HCT116 (cell line): Measurements from ENCODE around the gene CERS6. TPM values are rescaled to one million over a fixed set of nuclear protein-coding genes. Genes with fewer than 3 reads are reported as not detected.

ENCODE experiments used
- ATAC-seq: fragments of 200-7000 bp; cut with Tn5 transposase; 2 replicates; pipeline ENCODE4 v1.9.1; 2020; ENCODE audit warnings: mild to moderate bottlenecking, moderate library complexity
- BruUV-seq: library from RNA; stranded (reverse); fragments of 400-500 nt; replicated peaks from 2 replicates; lab custom pipeline; 2021; lab: Mats Ljungman, UMichigan
- CTCF ChIA-PET: fragments of 300-600 bp; sonication (Branson Sonifier 250); formaldehyde crosslinking; loops from one replicate; lab custom pipeline; 2021; ENCODE audit warnings: antibody characterized with exemption; lab: Charles Lee
- POLR2A ChIA-PET: fragments of 300-600, 350-600 bp; sonication (Branson Sonifier 250); formaldehyde crosslinking; loops from one replicate; lab custom pipeline; 2021; ENCODE audit warnings: antibody characterized with exemption; lab: Charles Lee
- RAD21 ChIA-PET, 2 experiments: fragments of 300-600 bp; sonication (Branson Sonifier 250); formaldehyde crosslinking; loops; one replicate each; lab custom pipeline; 2023; ENCODE audit warnings: low total read pairs in 2 of 2; ENCODE audit not compliant: uncharacterized antibody in 2 of 2, unreplicated experiment in 2 of 2, low non-redundant PET in 1 of 2; lab: Charles Lee
- DNase-seq: peaks from one replicate; pipeline ENCODE4 v3.0.0-alpha.2; 2010; ENCODE audit warnings: low read depth, low spot score
- H2AFZ ChIP-seq: fragments of 200-600 bp; shearing (Covaris generic), sonication (generic); 2 replicates; pipeline ENCODE4 v1.6.1; 2017; ENCODE audit warnings: low read depth, mixed run types, mixed read lengths, antibody characterized with exemption, low read length; ENCODE audit not compliant: poor library complexity, severe bottlenecking
- H3K27ac ChIP-seq: 2 replicates; pipeline ENCODE4 v1.5.1; 2012; ENCODE audit warnings: low read depth, low read length
- H3K27me3 ChIP-seq: fragments of 200-600 bp; sonication (generic); 2 replicates; pipeline ENCODE4 v1.6.1; 2016; ENCODE audit warnings: mixed run types, low read length, mixed read lengths; ENCODE audit not compliant: insufficient read depth
- H3K36me3 ChIP-seq, 2 experiments: fragments of 200-500 bp in 1 of 2; fragments of 200-600 bp in 1 of 2; sonication (Bioruptor generic) in 1 of 2; sonication (generic) in 1 of 2; 2 replicates each; pipeline versions ENCODE4 v1.5.1 to v1.6.1; 2014 to 2016; ENCODE audit warnings: low read length in 2 of 2, inconsistent platforms in 1 of 2, mixed read lengths in 1 of 2, mixed run types in 1 of 2; ENCODE audit not compliant: insufficient read depth in 2 of 2, control insufficient read depth in 1 of 2
- H3K4me1 ChIP-seq, 2 experiments: fragments of 200-600 bp in 1 of 2; sonication (generic) in 1 of 2; 2 replicates each; pipeline versions ENCODE4 v1.5.1 to v1.6.1; 2012 to 2017; ENCODE audit warnings: low read length in 2 of 2, inconsistent platforms in 1 of 2, mild to moderate bottlenecking in 1 of 2, mixed read lengths in 1 of 2, mixed run types in 1 of 2, moderate library complexity in 1 of 2; ENCODE audit not compliant: insufficient read depth in 2 of 2, control insufficient read depth in 1 of 2
- H3K4me2 ChIP-seq: fragments of 200-600 bp; sonication (generic); 2 replicates; pipeline ENCODE4 v1.6.1; 2017; ENCODE audit warnings: mixed run types, low read length, mixed read lengths
- H3K4me3 ChIP-seq, 2 experiments: fragments of 200-600 bp in 1 of 2; sonication (generic) in 1 of 2; replicated peaks in 1 of 2; 2 replicates each; pipeline ENCODE4 v1.5.1; 2011 to 2016; ENCODE audit warnings: low read length in 2 of 2, control low read depth in 1 of 2, low read depth in 1 of 2, mild to moderate bottlenecking in 1 of 2, mixed read lengths in 1 of 2, mixed run types in 1 of 2
- H3K79me2 ChIP-seq: fragments of 200-600 bp; sonication (generic); 2 replicates; pipeline ENCODE4 v1.6.1; 2017; ENCODE audit warnings: mild to moderate bottlenecking, mixed run types, low read length, moderate library complexity, mixed read lengths; ENCODE audit not compliant: insufficient read depth
- H3K9ac ChIP-seq: fragments of 200-600 bp; sonication (generic); 2 replicates; pipeline ENCODE4 v1.6.1; 2016; ENCODE audit warnings: low read length, mixed read lengths
- H3K9me2 ChIP-seq: fragments of 200-600 bp; sonication (generic), shearing (Covaris generic); 2 replicates; pipeline ENCODE4 v1.6.1; 2017; ENCODE audit warnings: mixed run types, mild to moderate bottlenecking, moderate library complexity; ENCODE audit not compliant: insufficient read depth
- H3K9me3 ChIP-seq, 2 experiments: fragments of 200-500 bp in 1 of 2; fragments of 200-600 bp in 1 of 2; sonication (Bioruptor generic) in 1 of 2; sonication (generic) in 1 of 2; 2 replicates each; pipeline ENCODE4 v1.6.1; 2014 to 2017; ENCODE audit warnings: low read length in 2 of 2, mixed read lengths in 2 of 2, inconsistent platforms in 1 of 2, low read depth in 1 of 2, mild to moderate bottlenecking in 1 of 2, mixed run types in 1 of 2, moderate library complexity in 1 of 2; ENCODE audit not compliant: control insufficient read depth in 1 of 2, insufficient read depth in 1 of 2
- H4K20me1 ChIP-seq: fragments of 200-600 bp; sonication (generic), shearing (Covaris generic); 2 replicates; pipeline ENCODE4 v1.6.1; 2017; ENCODE audit warnings: mixed run types, mild to moderate bottlenecking, moderate library complexity; ENCODE audit not compliant: insufficient read depth
- CBX3 ChIP-seq: IDR thresholded peaks from 2 replicates; pipeline ENCODE4 v1.6.1; 2012; ENCODE audit warnings: low read depth
- CEBPB ChIP-seq: IDR thresholded peaks from 2 replicates; pipeline ENCODE4 v1.6.1; 2012; ENCODE audit warnings: low read depth
- CTCF ChIP-seq, 3 experiments: fragments of 200-600 bp in 1 of 3; sonication (generic) in 1 of 3; IDR thresholded peaks in 2 of 3; conservative IDR thresholded peaks in 1 of 3; 2 replicates each; pipeline ENCODE4 v1.5.1; 2012 to 2017; ENCODE audit warnings: low read depth in 2 of 3, low read length in 2 of 3, antibody characterized with exemption in 1 of 3, borderline replicate concordance in 1 of 3, control low read depth in 1 of 3, mild to moderate bottlenecking in 1 of 3, mixed read lengths in 1 of 3, mixed run types in 1 of 3, moderate library complexity in 1 of 3; ENCODE audit not compliant: insufficient read depth in 1 of 3
- EGR1 ChIP-seq: IDR thresholded peaks from 2 replicates; pipeline ENCODE4 v1.6.1; 2012; ENCODE audit warnings: low read depth
- ELF1 ChIP-seq: IDR thresholded peaks from 2 replicates; pipeline ENCODE4 v1.6.1; 2012; ENCODE audit warnings: low read depth, borderline replicate concordance
- EZH2phosphoT487 ChIP-seq: fragments of 200-600 bp; IDR thresholded peaks from 2 replicates; pipeline ENCODE4 v1.6.1; 2018; ENCODE audit warnings: antibody characterized with exemption, borderline replicate concordance
- FOSL1 ChIP-seq: IDR thresholded peaks from 2 replicates; pipeline ENCODE4 v1.6.1; 2012; ENCODE audit warnings: low read depth
- JUND ChIP-seq: IDR thresholded peaks from 2 replicates; pipeline ENCODE4 v1.6.1; 2012
- MAX ChIP-seq: IDR thresholded peaks from 2 replicates; pipeline ENCODE4 v1.6.1; 2012
- POLR2AphosphoS5 ChIP-seq: IDR thresholded peaks from 2 replicates; pipeline ENCODE4 v1.6.1; 2011; ENCODE audit warnings: mild to moderate bottlenecking, low read depth, low read length, moderate library complexity
- REST ChIP-seq: IDR thresholded peaks from 2 replicates; pipeline ENCODE4 v1.6.1; 2012; ENCODE audit warnings: low read depth
- SIN3A ChIP-seq: IDR thresholded peaks from 2 replicates; pipeline ENCODE4 v1.6.1; 2012; ENCODE audit warnings: low read depth
- SP1 ChIP-seq: IDR thresholded peaks from 2 replicates; pipeline ENCODE4 v1.6.1; 2012; ENCODE audit warnings: low read depth
- SRF ChIP-seq: IDR thresholded peaks from 2 replicates; pipeline ENCODE4 v1.6.1; 2012; ENCODE audit warnings: low read depth
- TCF7L2 ChIP-seq: IDR thresholded peaks from 2 replicates; pipeline ENCODE4 v1.7.0; 2011; ENCODE audit warnings: borderline replicate concordance, inconsistent platforms; ENCODE audit not compliant: insufficient read depth, insufficient read length; ENCODE audit errors: extremely low read depth
- YY1 ChIP-seq: IDR thresholded peaks from 2 replicates; pipeline ENCODE4 v1.6.1; 2011; ENCODE audit warnings: low read length, low read depth, moderate library complexity, mild to moderate bottlenecking; ENCODE audit not compliant: insufficient replicate concordance; ENCODE audit errors: extremely low read depth
- ZBTB33 ChIP-seq: IDR thresholded peaks from 2 replicates; pipeline ENCODE4 v1.6.1; 2011; ENCODE audit warnings: mild to moderate bottlenecking, low read length, moderate library complexity; ENCODE audit not compliant: insufficient replicate concordance; ENCODE audit errors: extremely low read depth
- ZFX ChIP-seq: fragments of 450-650 bp; IDR thresholded peaks from 2 replicates; pipeline ENCODE4 v1.6.1; 2017
- ZNF274 ChIP-seq: fragments of 200-500 bp; sonication (Bioruptor generic); IDR thresholded peaks from 2 replicates; pipeline ENCODE4 v1.6.1; 2014; ENCODE audit warnings: mild to moderate bottlenecking, low read depth, low read length, inconsistent platforms
- intact Hi-C: fragments of 100-400 bp; cut with micrococcal nuclease; formaldehyde crosslinking; loops from 2 replicates; pipeline ENCODE4 v1.10.0; 2022
- total RNA-seq: library from RNA; stranded (reverse); gene quantifications from one replicate; pipeline ENCODE4 v1.2.1, GENCODE V29; 2021; ENCODE audit not compliant: unreplicated experiment

CERS6 gene
- total RNA-seq, 1 experiment from 2014 or later: 37.0 TPM

- CTCF ChIA-PET: no interaction called here
These were observed 128.8 kb downstream of the CERS6 start for GRCh38 chr2:168584911-168585310.

More at GRCh38 chr2:168584911-168585310, 128.8 kb downstream of the CERS6 start:
- RAD21 ChIA-PET: no interaction called here
- no peak overlapping the region for H3K4me3 ChIP-seq
- H3K27ac ChIP-seq: no peak overlapping the region
- peaks cover 5 to 20% of the 10 kb centered on the region in 2 experiments; a peak in 3 of 4 replicates for H3K4me1 ChIP-seq
- no peak overlapping the region for H2AFZ ChIP-seq
- H3K27me3 ChIP-seq: no peaks in the 10 kb centered on the region
- H4K20me1 ChIP-seq: peaks cover 4% of the 10 kb centered on the region; the same call in 1 of the 2 replicates
- BruUV-seq: no TSS peak
- H3K79me2 ChIP-seq: peaks cover 13% of the 10 kb centered on the region; the same call in 1 of the 2 replicates
- intact Hi-C loops: no loop called here
- H3K9ac ChIP-seq: no peak overlapping the region
- no peak overlapping the region for H3K4me2 ChIP-seq
- H3K9me3 ChIP-seq: no peaks in the 10 kb centered on the region
- H3K9me2 ChIP-seq: no peaks in the 10 kb centered on the region
- no peak for TF ChIP-seq ZFX
- TF ChIP-seq CTCF (IDR thresholded peaks at IDR 0.05 in 2 of 3, conservative IDR thresholded peaks at IDR 0.05 in 1 of 3; ENCODE audit: borderline replicate concordance in 1 of 3, insufficient read depth in 1 of 3, low read depth in 2 of 3, low read length in 2 of 3): no peak
- no peak for TF ChIP-seq CBX3
- TF ChIP-seq ELF1: no peak
- no peak for TF ChIP-seq EGR1
- no peak for TF ChIP-seq POLR2AphosphoS5
- TF ChIP-seq FOSL1: no peak
- TF ChIP-seq SRF: no peak
- no peak for TF ChIP-seq REST
- no peak for TF ChIP-seq SIN3A
- TF ChIP-seq TCF7L2: no peak
- no peak for TF ChIP-seq CEBPB
- TF ChIP-seq JUND: no peak
- no peak for TF ChIP-seq EZH2phosphoT487
- TF ChIP-seq MAX: no peak
- TF ChIP-seq YY1: no peak
- TF ChIP-seq ZBTB33: no peak
- no peak for TF ChIP-seq ZNF274
- TF ChIP-seq SP1: no peak
- no peak for DNase-seq
- H3K36me3 ChIP-seq: no peaks in the 10 kb centered on the region
- POLR2A ChIA-PET: no interaction called here
- no peak for ATAC-seq
